GM12801 (cell line): ENCODE results near the gene PLCH2.

ENCODE experiments used
- CTCF ChIP-seq: IDR thresholded peaks from one replicate; pipeline ENCODE4 v1.5.1; 2011; ENCODE audit warnings: control low read depth; ENCODE audit not compliant: insufficient read length; ENCODE audit errors: extremely low read depth

The PLCH2 gene

GRCh38 chr1:2465371-2466269, 10.5 kb upstream of the PLCH2 start:
- TF ChIP-seq CTCF: no peak

GRCh38 chr1:2466270-2466665, 9.8 kb upstream of the PLCH2 start:
- TF ChIP-seq CTCF: no peak

GRCh38 chr1:2466958-2467554, 9.0 kb upstream of the PLCH2 start:
- TF ChIP-seq CTCF: no peak

- TF ChIP-seq CTCF: no peak
Observed at GRCh38 chr1:2468041-2468472, 8.0 kb upstream of the PLCH2 start.

- TF ChIP-seq CTCF: no peak
Observed at GRCh38 chr1:2468540-2468939, 7.5 kb upstream of the PLCH2 start.

- TF ChIP-seq CTCF: no peak
Observed at GRCh38 chr1:2469103-2469940, 6.8 kb upstream of the PLCH2 start.
